HCT116 (cell line): ENCODE results near the gene SLC9B2. TPM values are rescaled to one million over a fixed set of nuclear protein-coding genes. Genes with fewer than 3 reads are reported as not detected.

Experiments used
- ATAC-seq: fragments of 200-7000 bp; cut with Tn5 transposase; 2 replicates; pipeline ENCODE4 v1.9.1; 2020; ENCODE audit warnings: mild to moderate bottlenecking, moderate library complexity
- BruUV-seq: library from RNA; stranded (reverse); fragments of 400-500 nt; replicated peaks from 2 replicates; lab custom pipeline; 2021; lab: Mats Ljungman, UMichigan
- CTCF ChIA-PET: fragments of 300-600 bp; sonication (Branson Sonifier 250); formaldehyde crosslinking; loops from one replicate; lab custom pipeline; 2021; ENCODE audit warnings: antibody characterized with exemption; lab: Charles Lee
- POLR2A ChIA-PET: fragments of 300-600, 350-600 bp; sonication (Branson Sonifier 250); formaldehyde crosslinking; loops from one replicate; lab custom pipeline; 2021; ENCODE audit warnings: antibody characterized with exemption; lab: Charles Lee
- RAD21 ChIA-PET, 2 experiments: fragments of 300-600 bp; sonication (Branson Sonifier 250); formaldehyde crosslinking; loops; one replicate each; lab custom pipeline; 2023; ENCODE audit warnings: low total read pairs in 2 of 2; ENCODE audit not compliant: uncharacterized antibody in 2 of 2, unreplicated experiment in 2 of 2, low non-redundant PET in 1 of 2; lab: Charles Lee
- DNase-seq: peaks from one replicate; pipeline ENCODE4 v3.0.0-alpha.2; 2010; ENCODE audit warnings: low read depth, low spot score
- H2AFZ ChIP-seq: fragments of 200-600 bp; shearing (Covaris generic), sonication (generic); 2 replicates; pipeline ENCODE4 v1.6.1; 2017; ENCODE audit warnings: low read depth, mixed run types, mixed read lengths, antibody characterized with exemption, low read length; ENCODE audit not compliant: poor library complexity, severe bottlenecking
- H3K27ac ChIP-seq: 2 replicates; pipeline ENCODE4 v1.5.1; 2012; ENCODE audit warnings: low read depth, low read length
- H3K27me3 ChIP-seq: fragments of 200-600 bp; sonication (generic); 2 replicates; pipeline ENCODE4 v1.6.1; 2016; ENCODE audit warnings: mixed run types, low read length, mixed read lengths; ENCODE audit not compliant: insufficient read depth
- H3K36me3 ChIP-seq, 2 experiments: fragments of 200-500 bp in 1 of 2; fragments of 200-600 bp in 1 of 2; sonication (Bioruptor generic) in 1 of 2; sonication (generic) in 1 of 2; 2 replicates each; pipeline versions ENCODE4 v1.5.1 to v1.6.1; 2014 to 2016; ENCODE audit warnings: low read length in 2 of 2, inconsistent platforms in 1 of 2, mixed read lengths in 1 of 2, mixed run types in 1 of 2; ENCODE audit not compliant: insufficient read depth in 2 of 2, control insufficient read depth in 1 of 2
- H3K4me1 ChIP-seq, 2 experiments: fragments of 200-600 bp in 1 of 2; sonication (generic) in 1 of 2; 2 replicates each; pipeline versions ENCODE4 v1.5.1 to v1.6.1; 2012 to 2017; ENCODE audit warnings: low read length in 2 of 2, inconsistent platforms in 1 of 2, mild to moderate bottlenecking in 1 of 2, mixed read lengths in 1 of 2, mixed run types in 1 of 2, moderate library complexity in 1 of 2; ENCODE audit not compliant: insufficient read depth in 2 of 2, control insufficient read depth in 1 of 2
- H3K4me2 ChIP-seq: fragments of 200-600 bp; sonication (generic); 2 replicates; pipeline ENCODE4 v1.6.1; 2017; ENCODE audit warnings: mixed run types, low read length, mixed read lengths
- H3K4me3 ChIP-seq, 2 experiments: fragments of 200-600 bp in 1 of 2; sonication (generic) in 1 of 2; replicated peaks in 1 of 2; 2 replicates each; pipeline ENCODE4 v1.5.1; 2011 to 2016; ENCODE audit warnings: low read length in 2 of 2, control low read depth in 1 of 2, low read depth in 1 of 2, mild to moderate bottlenecking in 1 of 2, mixed read lengths in 1 of 2, mixed run types in 1 of 2
- H3K79me2 ChIP-seq: fragments of 200-600 bp; sonication (generic); 2 replicates; pipeline ENCODE4 v1.6.1; 2017; ENCODE audit warnings: mild to moderate bottlenecking, mixed run types, low read length, moderate library complexity, mixed read lengths; ENCODE audit not compliant: insufficient read depth
- H3K9ac ChIP-seq: fragments of 200-600 bp; sonication (generic); 2 replicates; pipeline ENCODE4 v1.6.1; 2016; ENCODE audit warnings: low read length, mixed read lengths
- H3K9me2 ChIP-seq: fragments of 200-600 bp; sonication (generic), shearing (Covaris generic); 2 replicates; pipeline ENCODE4 v1.6.1; 2017; ENCODE audit warnings: mixed run types, mild to moderate bottlenecking, moderate library complexity; ENCODE audit not compliant: insufficient read depth
- H3K9me3 ChIP-seq, 2 experiments: fragments of 200-500 bp in 1 of 2; fragments of 200-600 bp in 1 of 2; sonication (Bioruptor generic) in 1 of 2; sonication (generic) in 1 of 2; 2 replicates each; pipeline ENCODE4 v1.6.1; 2014 to 2017; ENCODE audit warnings: low read length in 2 of 2, mixed read lengths in 2 of 2, inconsistent platforms in 1 of 2, low read depth in 1 of 2, mild to moderate bottlenecking in 1 of 2, mixed run types in 1 of 2, moderate library complexity in 1 of 2; ENCODE audit not compliant: control insufficient read depth in 1 of 2, insufficient read depth in 1 of 2
- H4K20me1 ChIP-seq: fragments of 200-600 bp; sonication (generic), shearing (Covaris generic); 2 replicates; pipeline ENCODE4 v1.6.1; 2017; ENCODE audit warnings: mixed run types, mild to moderate bottlenecking, moderate library complexity; ENCODE audit not compliant: insufficient read depth
- CEBPB ChIP-seq: IDR thresholded peaks from 2 replicates; pipeline ENCODE4 v1.6.1; 2012; ENCODE audit warnings: low read depth
- EGR1 ChIP-seq: IDR thresholded peaks from 2 replicates; pipeline ENCODE4 v1.6.1; 2012; ENCODE audit warnings: low read depth
- JUND ChIP-seq: IDR thresholded peaks from 2 replicates; pipeline ENCODE4 v1.6.1; 2012
- POLR2A ChIP-seq: IDR thresholded peaks from 2 replicates; pipeline ENCODE4 v1.7.0; 2011; ENCODE audit warnings: borderline replicate concordance; ENCODE audit not compliant: insufficient read depth, insufficient read length; ENCODE audit errors: extremely low read depth
- SRF ChIP-seq: IDR thresholded peaks from 2 replicates; pipeline ENCODE4 v1.6.1; 2012; ENCODE audit warnings: low read depth
- TCF7L2 ChIP-seq: IDR thresholded peaks from 2 replicates; pipeline ENCODE4 v1.7.0; 2011; ENCODE audit warnings: borderline replicate concordance, inconsistent platforms; ENCODE audit not compliant: insufficient read depth, insufficient read length; ENCODE audit errors: extremely low read depth
- intact Hi-C: fragments of 100-400 bp; cut with micrococcal nuclease; formaldehyde crosslinking; loops from 2 replicates; pipeline ENCODE4 v1.10.0; 2022
- total RNA-seq: library from RNA; stranded (reverse); gene quantifications from one replicate; pipeline ENCODE4 v1.2.1, GENCODE V29; 2021; ENCODE audit not compliant: unreplicated experiment
- TF ChIP-seq, protein P1 (sequence below): IDR thresholded peaks from 2 replicates; pipeline ENCODE4 v1.6.1; 2012; ENCODE audit warnings: low read depth
- TF ChIP-seq, protein P2 (sequence below): IDR thresholded peaks from 2 replicates; pipeline ENCODE4 v1.6.1; 2012

Gene SLC9B2
- total RNA-seq, 1 experiment from 2014 or later = 18.3 TPM

GRCh38 chr4:103104886-103105285 is 28.3 kb upstream of the SLC9B2 start (continued):
- TF ChIP-seq, protein P1, sequence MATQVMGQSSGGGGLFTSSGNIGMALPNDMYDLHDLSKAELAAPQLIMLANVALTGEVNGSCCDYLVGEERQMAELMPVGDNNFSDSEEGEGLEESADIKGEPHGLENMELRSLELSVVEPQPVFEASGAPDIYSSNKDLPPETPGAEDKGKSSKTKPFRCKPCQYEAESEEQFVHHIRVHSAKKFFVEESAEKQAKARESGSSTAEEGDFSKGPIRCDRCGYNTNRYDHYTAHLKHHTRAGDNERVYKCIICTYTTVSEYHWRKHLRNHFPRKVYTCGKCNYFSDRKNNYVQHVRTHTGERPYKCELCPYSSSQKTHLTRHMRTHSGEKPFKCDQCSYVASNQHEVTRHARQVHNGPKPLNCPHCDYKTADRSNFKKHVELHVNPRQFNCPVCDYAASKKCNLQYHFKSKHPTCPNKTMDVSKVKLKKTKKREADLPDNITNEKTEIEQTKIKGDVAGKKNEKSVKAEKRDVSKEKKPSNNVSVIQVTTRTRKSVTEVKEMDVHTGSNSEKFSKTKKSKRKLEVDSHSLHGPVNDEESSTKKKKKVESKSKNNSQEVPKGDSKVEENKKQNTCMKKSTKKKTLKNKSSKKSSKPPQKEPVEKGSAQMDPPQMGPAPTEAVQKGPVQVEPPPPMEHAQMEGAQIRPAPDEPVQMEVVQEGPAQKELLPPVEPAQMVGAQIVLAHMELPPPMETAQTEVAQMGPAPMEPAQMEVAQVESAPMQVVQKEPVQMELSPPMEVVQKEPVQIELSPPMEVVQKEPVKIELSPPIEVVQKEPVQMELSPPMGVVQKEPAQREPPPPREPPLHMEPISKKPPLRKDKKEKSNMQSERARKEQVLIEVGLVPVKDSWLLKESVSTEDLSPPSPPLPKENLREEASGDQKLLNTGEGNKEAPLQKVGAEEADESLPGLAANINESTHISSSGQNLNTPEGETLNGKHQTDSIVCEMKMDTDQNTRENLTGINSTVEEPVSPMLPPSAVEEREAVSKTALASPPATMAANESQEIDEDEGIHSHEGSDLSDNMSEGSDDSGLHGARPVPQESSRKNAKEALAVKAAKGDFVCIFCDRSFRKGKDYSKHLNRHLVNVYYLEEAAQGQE = no peak
- no peak for TF ChIP-seq CEBPB
- TF ChIP-seq EGR1 = no peak
- TF ChIP-seq, protein P2, sequence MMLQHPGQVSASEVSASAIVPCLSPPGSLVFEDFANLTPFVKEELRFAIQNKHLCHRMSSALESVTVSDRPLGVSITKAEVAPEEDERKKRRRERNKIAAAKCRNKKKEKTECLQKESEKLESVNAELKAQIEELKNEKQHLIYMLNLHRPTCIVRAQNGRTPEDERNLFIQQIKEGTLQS = no peak

GRCh38 chr4:103100691-103101090 is 24.1 kb upstream of the SLC9B2 start:
- Histone ChIP-seq H3K9ac (no peak overlapping the region), H3K27ac (no peak overlapping the region), H3K27me3 (no peaks in the 10 kb centered on the region), H3K9me2 (no peaks in the 10 kb centered on the region), H3K36me3 (no peaks in the 10 kb centered on the region), H2AFZ (no peak overlapping the region), H3K4me2 (no peak overlapping the region), H3K4me1 (peaks cover 0 to 10% of the 10 kb centered on the region in 2 experiments; a peak in 2 of 4 replicates), H4K20me1 (no peaks in the 10 kb centered on the region), H3K79me2 (no peaks in the 10 kb centered on the region), H3K9me3 (no peaks in the 10 kb centered on the region), H3K4me3 (no peak overlapping the region)
- ChIA-PET POLR2A (no interaction called here), RAD21 (no interaction called here), CTCF (interaction anchor here (1.2 to 3.2 kb wide), 3 partner anchors 54 to 670 kb away, joined by 4 to 23 read pairs (median 7); no protein-coding TSS in a partner anchor)
- no peak for TF ChIP-seq POLR2A
- TF ChIP-seq SRF = no peak
- no peak for TF ChIP-seq TCF7L2
- TF ChIP-seq JUND = no peak
- TF ChIP-seq CEBPB = no peak
- intact Hi-C loops = loop anchor here (10.0 kb wide), 1 partner anchor 834 kb away; no protein-coding TSS in a partner anchor
- BruUV-seq = no TSS peak
- no peak for DNase-seq
- ATAC-seq = no peak
